ENCODE measurements around the gene OBP2A.

OBP2A gene

DNA sequence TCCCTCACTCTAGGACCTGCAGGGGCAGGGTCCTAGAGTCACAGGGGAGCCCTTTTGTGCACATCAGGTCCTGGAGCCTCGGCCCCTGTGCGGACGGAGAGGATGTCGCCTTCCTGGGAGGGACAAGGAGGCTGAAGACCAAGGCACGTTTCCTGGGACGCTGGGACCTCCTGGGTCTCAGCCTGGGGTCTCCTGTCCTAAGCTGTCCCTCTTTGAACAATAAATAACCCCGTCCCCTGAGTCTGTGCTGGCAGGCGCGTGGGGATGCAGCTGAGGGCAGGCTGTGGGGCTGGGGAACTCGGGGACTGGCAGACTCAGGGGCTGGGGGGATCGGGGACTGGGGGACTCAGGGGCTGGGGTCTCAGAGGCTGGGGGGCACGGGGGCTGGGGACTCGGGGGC, 46.7 kb downstream of the OBP2A start:
- Histone ChIP-seq H3K36me3 (ENCODE audit: control insufficient read depth, insufficient read depth, low read length) (no peaks in the 10 kb centered on the region), H4K8ac (ENCODE audit: low read depth, low read length) (no peak overlapping the region), H3K27ac (ENCODE audit: low read depth, low read length) (no peak overlapping the region), H3K27me3 (ENCODE audit: insufficient read depth, low read length, poor library complexity) (no peaks in the 10 kb centered on the region), H3K4me3 (ENCODE audit: low read length) (no peak overlapping the region), H3K23ac (ENCODE audit: low read length) (no peak overlapping the region), H2AK5ac (ENCODE audit: low read length) (no peak overlapping the region), H2BK120ac (ENCODE audit: low read depth, low read length) (no peak overlapping the region), H4K5ac (ENCODE audit: low read length) (no peak overlapping the region), H3K9ac (ENCODE audit: low read length) (no peak overlapping the region), H3K4me2 (ENCODE audit: low read length) (no peak overlapping the region), H2BK5ac (ENCODE audit: low read length) (no peak overlapping the region), H3K4ac (ENCODE audit: low read depth, low read length) (no peak overlapping the region), H2BK15ac (replicated peaks; ENCODE audit: low read depth) (no peak overlapping the region), H3K79me1 (ENCODE audit: low read length) (no peaks in the 10 kb centered on the region), H3K4me1 (ENCODE audit: control insufficient read depth, low read depth, low read length) (no peaks in the 10 kb centered on the region), H3K79me2 (ENCODE audit: control insufficient read depth, insufficient read depth, low read length) (no peaks in the 10 kb centered on the region), H3K56ac (ENCODE audit: low read length) (no peak overlapping the region), H3K18ac (ENCODE audit: low read length) (no peak overlapping the region)
- WGBS (ENCODE audit: extremely low coverage, insufficient coverage, low lambda C conversion rate) = no CpG with 5 or more reads among the region's 13 CpGs
- no peak for DNase-seq

- no CpG with 5 or more reads among the region's 2 CpGs for WGBS (ENCODE audit: extremely low coverage, insufficient coverage, low lambda C conversion rate)
- H3K36me3 ChIP-seq (ENCODE audit: control insufficient read depth, insufficient read depth, low read length) = no peaks in the 10 kb centered on the region
- H3K27ac ChIP-seq (ENCODE audit: low read depth, low read length) = no peak overlapping the region
- H3K23ac ChIP-seq (ENCODE audit: low read length) = no peak overlapping the region
- H2BK120ac ChIP-seq (ENCODE audit: low read depth, low read length) = no peak overlapping the region
- H3K18ac ChIP-seq (ENCODE audit: low read length) = no peak overlapping the region
- no peaks in the 10 kb centered on the region for H3K4me1 ChIP-seq (ENCODE audit: control insufficient read depth, low read depth, low read length)
- H3K27me3 ChIP-seq (ENCODE audit: insufficient read depth, low read length, poor library complexity) = no peaks in the 10 kb centered on the region
- no peaks in the 10 kb centered on the region for H3K79me2 ChIP-seq (ENCODE audit: control insufficient read depth, insufficient read depth, low read length)
- H3K4me3 ChIP-seq (ENCODE audit: low read length) = no peak overlapping the region
- no peak overlapping the region for H3K9ac ChIP-seq (ENCODE audit: low read length)
- H2BK15ac ChIP-seq (replicated peaks; ENCODE audit: low read depth) = no peak overlapping the region
- H4K8ac ChIP-seq (ENCODE audit: low read depth, low read length) = no peak overlapping the region
- no peak overlapping the region for H3K4ac ChIP-seq (ENCODE audit: low read depth, low read length)
- no peak overlapping the region for H3K56ac ChIP-seq (ENCODE audit: low read length)
- no peak overlapping the region for H3K4me2 ChIP-seq (ENCODE audit: low read length)
- no peak overlapping the region for H2BK5ac ChIP-seq (ENCODE audit: low read length)
- DNase-seq = no peak
- H2AK5ac ChIP-seq (ENCODE audit: low read length) = no peak overlapping the region
- no peak overlapping the region for H4K5ac ChIP-seq (ENCODE audit: low read length)
- no peaks in the 10 kb centered on the region for H3K79me1 ChIP-seq (ENCODE audit: low read length)
Measured at GRCh38 chr9:135596211-135596610, 50.3 kb downstream of the OBP2A start.
